IPS DF 19.7 (cell line): Measurements from ENCODE around the gene ZBTB44.
"Not testable (repeated sequence)": the region's sequence is repeated elsewhere in the genome, so short reads cannot be mapped to it uniquely, and the experiment has no call there.

Experiments used
- DNase-seq: peaks from one replicate; pipeline ENCODE4 v3.0.0-alpha.2; 2013; ENCODE audit warnings: low read depth, low spot score

ZBTB44 gene

DNA sequence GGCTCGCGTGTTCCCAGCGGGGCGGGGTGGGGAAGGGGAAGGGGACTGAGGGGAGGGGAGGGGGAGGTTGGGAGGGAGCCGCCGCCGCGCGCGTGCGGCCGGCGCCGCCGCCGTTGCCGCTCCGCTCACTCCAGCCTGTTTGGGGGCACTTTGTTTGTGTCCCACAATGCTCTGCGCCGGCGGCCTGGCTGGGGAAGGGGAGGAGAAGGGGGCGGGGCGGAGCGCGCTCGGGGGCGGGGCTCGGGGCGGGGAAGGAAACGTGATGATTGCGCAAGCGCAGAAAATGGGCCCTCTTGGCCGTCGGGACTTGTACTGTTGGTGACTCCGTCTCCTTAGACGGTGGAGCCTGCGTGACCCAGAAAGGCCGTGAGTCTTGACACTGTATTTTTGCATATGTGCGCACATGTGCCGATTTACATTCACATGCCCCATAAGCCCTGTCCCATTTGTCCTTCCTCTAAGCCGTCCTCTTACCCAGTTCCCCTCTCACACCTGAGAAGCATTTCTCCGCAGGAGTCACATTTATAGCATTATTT lies at the start of gene ZBTB44:
ZBTB44 (minus strand) TSS at position 168 of the 536 bp plus-strand sequence. CDS start 53,044 bp downstream, outside the sequence.
- peak; percentile 35 for DNase-seq

GRCh38 chr11:130359419-130359818 lies 44.7 kb upstream of the ZBTB44 start:
- DNase-seq = no peak

DNA sequence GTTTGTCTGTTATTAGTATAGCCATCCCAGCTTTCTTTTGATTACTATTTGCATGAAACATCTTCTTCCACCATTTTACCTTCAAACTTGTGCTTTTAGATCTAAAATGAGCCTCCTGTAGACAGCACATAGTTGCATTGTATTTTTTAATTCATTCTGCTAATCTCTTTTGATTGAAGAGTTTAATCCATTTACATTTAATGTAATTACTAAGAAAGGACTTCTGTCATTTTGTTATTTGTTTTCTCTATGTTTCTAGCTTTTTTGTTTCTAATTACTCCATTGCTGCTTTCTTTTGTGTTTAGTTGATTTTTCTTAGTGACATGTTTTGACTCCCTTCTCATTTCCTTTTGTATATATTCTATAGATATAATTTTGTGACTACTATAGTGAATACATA lies 43.7 kb upstream of the ZBTB44 start:
- no peak for DNase-seq

- DNase-seq = no peak
These were observed 32.5 kb upstream of the ZBTB44 start for GRCh38 chr11:130347261-130347660.

DNA sequence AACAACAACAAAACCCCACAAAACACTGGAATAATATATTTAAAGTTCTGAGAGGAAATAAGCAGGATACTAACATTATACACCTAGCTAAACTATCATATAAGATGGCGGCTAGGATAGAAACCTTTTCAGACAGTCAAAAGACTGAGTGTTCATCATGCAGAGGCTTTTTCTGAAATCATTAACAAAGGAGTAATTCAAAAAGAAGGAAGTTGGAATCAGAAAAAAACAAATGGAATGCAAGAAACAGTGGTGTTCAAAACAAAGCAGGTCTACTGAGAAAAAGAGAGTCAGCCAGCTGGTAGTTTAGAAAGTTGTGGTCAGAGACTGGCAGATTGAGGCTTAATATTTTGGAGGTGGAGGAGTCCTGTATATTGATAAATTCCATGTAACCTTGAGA lies 30.1 kb upstream of the ZBTB44 start:
- DNase-seq = no peak

GRCh38 chr11:130340671-130341319 lies 26.1 kb upstream of the ZBTB44 start:
- no peak for DNase-seq

DNA sequence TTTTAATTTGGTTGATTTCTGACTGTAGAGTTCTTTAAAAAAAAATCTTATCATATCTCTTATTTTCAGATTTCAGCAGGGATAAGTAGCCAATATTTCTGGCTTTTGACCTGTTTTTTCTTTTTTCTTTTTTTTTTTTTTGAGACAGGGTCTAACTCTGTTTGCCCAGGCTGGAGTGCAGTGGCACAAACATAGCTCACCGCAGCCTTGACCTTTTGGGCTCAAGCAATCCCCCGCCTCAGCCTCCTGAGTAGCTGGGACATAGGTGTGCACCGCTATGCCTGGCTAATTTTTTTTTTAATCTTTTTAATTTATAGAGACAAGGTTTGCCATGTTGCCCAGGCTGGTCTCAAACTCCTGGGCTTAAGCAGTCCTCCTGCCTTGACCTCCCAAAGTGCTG lies 23.9 kb upstream of the ZBTB44 start:
- DNase-seq = no peak

DNA sequence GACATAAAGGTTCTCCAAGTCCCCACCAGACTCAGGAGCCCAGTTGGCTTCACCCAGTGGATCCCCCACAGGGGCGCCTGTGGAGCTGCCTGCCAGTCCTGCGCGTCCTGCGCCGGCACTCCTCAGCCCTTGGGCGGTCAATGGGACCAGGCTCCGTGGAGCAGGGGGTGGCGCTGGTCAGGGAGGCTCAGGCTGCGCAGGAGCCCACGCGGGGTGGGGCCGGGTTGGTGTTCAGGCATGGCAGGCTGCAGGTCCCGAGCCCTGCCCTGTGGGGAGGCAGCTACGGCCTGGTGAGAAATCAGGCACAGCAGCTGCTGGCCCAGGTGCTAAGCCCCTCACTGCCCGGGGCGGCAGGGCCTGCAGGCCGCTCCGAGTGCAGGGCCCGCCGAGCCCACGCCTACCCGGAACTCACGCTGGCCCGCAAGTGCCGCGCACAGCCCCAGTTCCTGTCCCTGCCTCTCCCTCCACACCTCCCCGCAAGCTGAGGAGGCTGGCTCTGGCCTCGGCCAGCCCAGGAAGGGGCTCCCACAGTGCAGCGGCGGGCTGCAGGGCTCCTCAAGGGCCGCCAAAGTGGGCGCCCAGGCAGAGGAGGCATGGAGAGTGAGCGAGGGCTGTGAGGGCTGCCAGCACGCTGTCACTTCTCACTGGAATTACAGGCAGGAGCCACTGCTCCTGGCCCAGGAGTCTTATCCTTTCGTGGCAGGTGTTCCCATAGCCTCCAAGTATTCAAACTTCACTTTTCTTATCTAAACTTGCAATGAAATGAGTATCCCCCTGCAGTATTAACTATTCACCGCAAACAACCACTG lies 22.8 kb upstream of the ZBTB44 start:
- no peak for DNase-seq

DNA sequence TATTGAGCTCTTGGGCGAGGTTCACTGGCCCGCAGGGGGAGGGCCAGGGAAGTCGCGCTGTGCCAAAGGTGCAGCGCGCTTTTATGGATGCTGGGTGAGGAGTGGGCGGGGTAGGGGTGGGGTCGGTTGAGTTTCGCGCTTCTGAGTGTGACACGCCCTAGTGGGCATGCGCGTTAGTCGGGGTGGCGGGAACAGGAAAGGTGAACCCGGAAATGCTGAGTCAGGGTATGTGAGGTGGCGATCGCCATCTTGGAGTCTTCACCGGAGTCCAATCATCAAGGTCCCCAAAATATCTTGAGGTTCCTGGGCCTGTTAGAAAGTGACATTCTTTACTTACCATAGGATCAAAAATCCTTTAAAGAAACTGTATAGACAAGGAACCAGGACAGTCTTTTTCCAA lies 16.7 kb upstream of the ZBTB44 start:
- DNase-seq = not testable (repeated sequence)

- no peak for DNase-seq
These were observed 15.5 kb upstream of the ZBTB44 start for GRCh38 chr11:130330101-130330684.

DNA sequence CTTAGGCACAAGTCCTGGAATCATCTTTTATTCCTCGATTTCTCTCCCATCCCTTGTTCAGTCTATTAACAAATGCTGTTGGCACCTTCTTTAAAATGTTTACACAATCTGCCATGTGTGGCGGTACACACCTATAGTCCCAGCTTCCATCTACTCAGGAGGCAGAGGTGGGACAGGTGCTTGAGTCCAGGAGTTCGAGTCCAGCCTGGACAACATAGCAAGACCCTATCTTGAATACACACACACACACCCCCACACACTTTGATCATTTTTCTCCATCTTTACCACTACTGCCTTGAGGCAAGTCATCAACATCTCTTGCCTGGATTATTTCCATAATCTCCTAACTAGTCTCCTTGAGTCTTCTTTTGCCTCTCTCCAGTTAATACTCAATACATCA lies 13.7 kb upstream of the ZBTB44 start:
- no peak for DNase-seq

- no peak for DNase-seq
These were observed 13.0 kb upstream of the ZBTB44 start for GRCh38 chr11:130327716-130328115.

GRCh38 chr11:130325691-130326090 lies 11.0 kb upstream of the ZBTB44 start:
- no peak for DNase-seq

GRCh38 chr11:130323452-130324450 lies 9.0 kb upstream of the ZBTB44 start:
- no peak for DNase-seq

- DNase-seq = no peak
These were observed 7.4 kb upstream of the ZBTB44 start for GRCh38 chr11:130322126-130322525.

GRCh38 chr11:130318031-130318673 lies 3.4 kb upstream of the ZBTB44 start:
- no peak for DNase-seq

GRCh38 chr11:130315354-130315970 lies 745 bp upstream of the ZBTB44 start:
- no peak for DNase-seq

GRCh38 chr11:130314184-130314749 lies 450 bp downstream of the ZBTB44 start:
- no peak for DNase-seq

GRCh38 chr11:130313383-130314183 lies 1.1 kb downstream of the ZBTB44 start:
- DNase-seq = no peak
